GM18861 (cell line): ENCODE results near the gene COL24A1.

Experiments
- ATAC-seq: cut with Tn5 transposase; IDR thresholded peaks from one replicate; pipeline ENCODE4 v1.9.1; 2021; ENCODE audit not compliant: unreplicated experiment

COL24A1 gene

DNA sequence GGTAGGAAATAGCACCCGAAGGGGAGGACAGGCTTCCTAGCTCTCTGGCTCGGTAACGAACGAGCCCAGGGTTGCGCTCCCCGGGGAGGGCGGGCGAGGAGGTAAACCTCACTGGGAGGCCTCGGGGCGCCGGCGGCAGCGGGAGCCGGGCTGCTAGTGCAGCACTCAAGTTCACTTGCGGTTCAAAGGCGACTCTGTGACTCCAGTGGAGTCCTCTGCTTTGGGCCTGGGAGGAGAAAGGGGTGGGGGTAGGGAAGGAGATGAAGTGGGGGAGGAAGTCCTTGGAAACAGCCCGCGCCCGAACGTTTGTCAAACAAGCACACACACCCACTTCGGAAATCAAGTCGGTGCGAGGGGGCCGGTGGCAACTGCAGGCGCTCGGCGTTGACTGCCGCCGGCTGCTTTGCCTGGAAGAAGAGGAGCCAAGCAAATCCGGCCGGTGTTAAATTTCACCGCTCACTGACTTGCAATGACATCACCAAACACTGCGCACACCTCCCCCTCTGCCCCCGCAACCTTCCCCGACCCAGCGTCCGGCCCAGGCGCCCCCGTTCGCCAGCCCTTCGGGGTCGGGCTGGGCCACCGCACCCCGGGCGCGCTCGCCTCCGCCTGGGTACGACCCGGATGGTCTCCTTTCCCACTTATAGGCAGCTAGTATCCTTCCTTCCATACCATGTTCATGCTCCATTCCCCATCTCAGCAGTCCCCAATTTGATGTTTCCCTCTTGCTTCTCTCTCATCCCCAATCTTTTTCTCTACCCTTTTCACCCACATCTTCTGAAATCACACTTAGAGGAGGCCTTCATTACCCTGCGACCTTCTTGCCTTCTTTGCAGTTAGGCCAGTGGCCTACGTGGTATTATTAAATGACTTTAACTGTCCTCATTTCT lies at the start of gene COL24A1:
Gene COL24A1, minus strand, starts transcription at position 207 of the 890 bp plus-strand sequence. CDS start 376 bp downstream, outside the sequence.
- ATAC-seq = no peak

DNA sequence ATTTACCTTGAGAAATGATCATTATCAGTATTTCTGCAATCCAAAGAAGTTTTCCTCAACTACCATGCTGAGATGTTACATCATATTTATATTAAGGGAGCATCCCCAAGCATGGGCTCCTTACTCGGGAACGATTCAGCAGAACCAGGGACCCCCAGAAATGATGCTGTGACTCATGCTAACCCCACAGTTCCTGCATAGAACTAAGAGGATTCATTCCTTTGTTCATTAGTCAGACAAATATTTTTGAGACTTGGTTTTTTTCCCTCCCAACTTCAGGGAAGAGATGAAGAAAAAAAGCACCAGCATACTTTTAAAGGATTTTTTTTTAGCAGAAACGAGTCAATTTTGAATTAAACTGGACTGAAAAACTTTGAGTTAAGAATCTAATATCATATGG lies 49.2 kb upstream of the COL24A1 start:
- ATAC-seq = no peak

DNA sequence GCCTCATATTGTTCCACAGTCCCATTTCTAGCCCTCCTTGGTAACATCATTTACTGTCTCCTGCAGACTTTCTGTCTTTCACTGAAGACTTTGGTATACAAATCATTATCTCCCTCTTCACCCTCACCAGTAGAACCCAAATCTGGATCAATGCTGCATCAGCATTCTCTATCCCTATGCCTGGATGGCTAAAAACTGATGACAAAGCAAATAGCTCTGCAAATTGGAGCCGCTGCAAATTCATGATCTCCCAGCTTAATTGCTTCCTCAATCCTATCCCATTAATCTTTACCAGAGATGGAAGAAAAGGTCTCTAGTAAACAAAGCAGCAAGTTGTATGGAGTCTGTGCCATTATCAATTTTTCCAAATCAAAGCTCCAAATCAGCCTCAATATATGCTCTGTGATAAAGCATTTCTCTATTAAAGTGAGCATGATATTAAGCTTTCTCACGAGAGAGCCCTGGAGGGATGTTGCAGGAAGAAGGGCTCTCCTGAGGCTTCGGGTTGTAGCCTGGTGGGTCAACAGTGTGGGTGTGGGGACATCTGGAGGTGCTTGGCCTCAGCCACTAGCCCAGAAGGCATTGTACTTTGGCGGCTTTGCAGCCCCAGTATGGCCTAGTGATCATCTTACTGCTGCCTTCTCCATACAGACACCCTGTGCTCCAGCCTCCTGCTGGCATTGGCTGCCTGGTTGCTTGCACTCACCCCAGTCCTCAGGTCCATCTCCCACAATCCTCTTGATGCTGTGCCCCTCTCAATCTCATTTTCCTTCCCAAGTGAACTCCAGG lies 46.2 kb upstream of the COL24A1 start:
- ATAC-seq = no peak

DNA sequence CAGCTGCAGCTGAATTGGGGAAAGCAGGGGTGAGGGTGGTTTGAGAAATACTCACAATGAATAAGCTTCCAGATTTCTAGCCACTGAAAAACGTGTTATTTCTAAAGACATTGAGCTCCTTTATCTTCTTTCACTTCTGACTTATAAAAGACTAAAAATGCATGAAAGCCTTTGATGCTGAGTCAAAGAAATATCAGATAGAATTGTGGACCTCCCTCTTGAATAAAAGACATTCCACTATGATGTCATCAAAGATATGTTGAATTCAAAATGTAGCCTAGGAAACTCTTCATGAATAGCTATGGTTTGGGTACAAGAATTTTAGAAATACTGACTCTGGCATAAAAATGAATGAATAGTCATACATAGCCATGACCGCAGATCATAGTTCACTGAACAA lies 44.7 kb upstream of the COL24A1 start:
- ATAC-seq = no peak

DNA sequence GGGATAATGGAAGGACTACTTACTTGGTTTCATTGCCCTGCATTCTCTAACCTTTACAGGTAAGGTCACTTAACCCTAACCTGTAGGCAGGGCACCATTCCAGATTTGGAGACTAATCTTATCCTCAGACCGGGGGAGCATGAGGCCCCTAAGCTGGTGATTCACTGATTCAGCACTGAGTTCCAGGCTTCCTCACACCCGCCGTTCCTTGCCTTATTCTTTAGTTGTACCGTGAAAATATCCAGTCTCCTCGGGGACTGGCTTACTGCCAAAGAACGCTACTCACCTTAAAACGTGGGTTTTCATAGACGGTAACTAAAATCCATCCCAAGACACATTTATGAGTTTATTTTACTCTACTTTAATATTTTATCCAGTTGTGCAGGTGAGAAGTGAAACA lies 44.3 kb upstream of the COL24A1 start:
- ATAC-seq = no peak

- ATAC-seq = no peak
These were observed 40.8 kb upstream of the COL24A1 start for GRCh38 chr1:86197206-86197855.

DNA sequence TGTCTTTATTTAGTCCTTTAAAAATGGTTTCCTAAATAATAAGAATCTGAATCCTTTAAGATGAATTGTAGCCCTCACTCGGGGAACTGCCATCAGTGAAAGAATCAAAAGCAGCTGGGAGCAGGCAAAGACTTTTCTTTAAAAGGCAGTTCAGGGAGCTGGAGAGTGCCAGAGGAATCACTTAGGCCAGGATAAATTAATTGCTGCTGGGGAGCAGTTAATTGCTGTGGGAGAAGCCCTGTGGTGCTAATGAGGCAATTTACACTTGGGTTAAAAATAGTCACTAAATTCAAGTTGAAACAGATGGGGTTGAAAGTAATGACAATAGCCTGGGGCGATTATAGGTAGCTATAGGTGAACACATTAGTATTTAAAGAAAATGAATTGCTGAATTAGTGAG lies 38.7 kb upstream of the COL24A1 start:
- ATAC-seq = no peak

DNA sequence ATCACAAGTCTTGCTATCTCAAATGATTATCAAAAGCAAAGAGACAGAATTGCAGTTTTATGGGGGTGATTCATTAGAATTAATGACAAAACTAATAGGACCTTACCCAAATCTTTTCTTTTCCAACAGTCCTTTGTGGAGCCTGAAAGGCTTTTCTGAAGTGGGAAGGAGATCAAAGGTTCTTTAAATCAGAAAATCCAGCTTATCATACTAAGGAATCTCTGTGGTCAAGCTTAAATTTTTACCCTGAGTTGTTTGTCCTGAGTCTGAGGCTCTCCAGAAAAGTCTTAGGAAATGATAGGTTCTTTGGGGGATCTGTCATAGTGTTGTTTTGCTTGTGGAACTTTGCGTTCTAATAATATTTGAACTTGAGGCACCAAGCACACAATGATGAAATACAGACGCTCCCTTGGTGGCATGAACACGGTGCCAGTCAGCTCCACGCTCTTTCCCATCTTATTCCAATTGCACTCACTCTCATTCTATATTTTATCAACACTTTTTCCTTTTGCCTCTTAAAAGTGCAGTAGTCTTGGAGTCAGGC lies 38.0 kb upstream of the COL24A1 start:
- ATAC-seq = no peak

- ATAC-seq = no peak
These were observed 35.8 kb upstream of the COL24A1 start for GRCh38 chr1:86192417-86192816.

DNA sequence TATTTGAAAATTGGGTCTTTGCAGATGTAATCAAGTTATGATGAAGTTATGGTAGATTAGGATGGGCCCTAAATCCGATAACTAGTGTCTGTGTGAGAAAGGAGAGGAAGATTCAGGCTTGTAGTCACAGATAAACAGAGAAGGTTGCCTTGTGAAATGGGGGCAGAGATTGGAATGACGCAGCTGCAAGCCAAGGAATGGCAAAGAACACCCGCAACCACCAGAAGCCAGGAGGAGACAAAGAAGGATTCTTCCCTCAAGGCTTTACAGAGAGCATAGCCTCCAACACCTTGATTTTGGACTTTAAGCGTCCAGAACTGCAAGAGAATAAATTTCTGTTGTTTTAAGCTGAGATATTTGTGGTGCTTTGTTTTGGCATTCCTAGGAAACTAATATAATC lies 35.4 kb upstream of the COL24A1 start:
- ATAC-seq = no peak

DNA sequence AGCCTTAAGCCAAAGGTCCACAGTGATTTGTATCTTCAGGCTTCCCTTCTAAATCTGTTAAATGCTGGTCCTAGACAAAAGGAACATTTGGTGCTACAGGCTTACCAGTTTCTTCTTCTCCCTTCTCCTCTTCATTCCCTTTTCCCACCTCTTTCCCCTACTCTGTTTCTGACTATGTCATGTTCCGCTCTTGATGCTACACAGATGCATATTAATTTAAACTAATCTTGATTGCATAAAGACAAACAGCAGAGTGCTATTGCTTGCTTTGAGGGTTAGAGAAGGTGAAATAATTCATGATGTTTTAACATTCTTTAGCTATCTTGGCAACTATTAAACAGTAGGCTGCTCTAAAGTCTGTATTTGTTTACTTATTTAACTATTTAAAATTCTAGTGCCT lies 34.3 kb upstream of the COL24A1 start:
- ATAC-seq = no peak

DNA sequence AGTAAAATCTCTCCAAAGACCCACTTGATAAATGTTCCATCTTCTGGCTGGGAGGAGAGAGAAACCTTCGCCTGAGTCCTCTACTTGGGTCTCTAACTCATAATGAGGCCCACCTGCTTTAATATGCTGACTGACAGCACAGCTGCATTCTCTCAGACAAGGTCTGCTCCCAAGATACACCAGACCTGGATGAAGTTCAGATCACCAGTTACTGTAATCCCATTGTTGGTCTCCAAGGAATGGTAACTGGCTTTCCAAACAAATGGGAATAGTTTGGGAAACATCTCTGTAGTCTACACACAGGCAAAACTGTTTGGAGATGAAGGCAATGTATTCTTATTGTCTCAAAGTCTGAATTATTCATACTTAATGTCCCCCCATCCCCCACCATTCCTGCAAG lies 27.9 kb upstream of the COL24A1 start:
- ATAC-seq = no peak

DNA sequence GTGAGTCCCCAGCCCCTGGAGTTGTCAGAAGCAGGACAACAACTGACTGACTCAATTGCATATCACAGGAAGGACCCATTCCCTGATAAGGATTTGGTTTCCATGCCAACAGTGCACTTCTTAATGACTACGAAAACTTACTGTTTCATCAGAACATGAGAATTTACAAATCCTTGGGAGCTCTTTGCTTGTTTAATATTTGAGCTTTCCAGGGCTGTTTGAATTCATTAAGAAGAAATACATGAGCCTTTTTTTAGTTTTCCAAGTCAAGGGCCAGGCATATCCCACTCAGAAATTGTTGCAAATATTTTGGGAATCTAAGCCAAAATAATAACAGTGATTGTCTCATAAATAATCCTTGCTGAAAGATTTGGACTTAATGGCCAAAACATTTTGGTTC lies 27.2 kb upstream of the COL24A1 start:
- no peak for ATAC-seq

- no peak for ATAC-seq
These were observed 19.7 kb upstream of the COL24A1 start for GRCh38 chr1:86176226-86176625.

DNA sequence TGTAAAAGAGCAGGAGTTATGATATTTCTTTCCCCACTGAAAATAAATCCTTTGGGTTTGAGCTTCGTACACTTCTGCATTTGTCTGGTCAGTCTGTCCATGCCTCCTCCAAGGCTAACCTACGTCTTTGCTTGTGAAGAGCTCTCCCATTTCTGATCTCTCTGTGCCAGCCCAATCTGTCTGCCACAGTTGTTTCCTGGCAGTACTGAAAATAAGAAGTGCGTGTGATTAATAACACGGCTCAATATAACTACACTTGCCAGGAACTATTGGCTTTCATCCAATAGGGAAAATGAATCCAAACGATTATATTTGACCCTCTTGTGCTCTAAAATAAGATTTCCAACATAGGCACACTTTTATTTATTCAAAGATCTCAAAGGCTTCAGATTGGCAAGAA lies 19.2 kb upstream of the COL24A1 start:
- ATAC-seq = no peak

DNA sequence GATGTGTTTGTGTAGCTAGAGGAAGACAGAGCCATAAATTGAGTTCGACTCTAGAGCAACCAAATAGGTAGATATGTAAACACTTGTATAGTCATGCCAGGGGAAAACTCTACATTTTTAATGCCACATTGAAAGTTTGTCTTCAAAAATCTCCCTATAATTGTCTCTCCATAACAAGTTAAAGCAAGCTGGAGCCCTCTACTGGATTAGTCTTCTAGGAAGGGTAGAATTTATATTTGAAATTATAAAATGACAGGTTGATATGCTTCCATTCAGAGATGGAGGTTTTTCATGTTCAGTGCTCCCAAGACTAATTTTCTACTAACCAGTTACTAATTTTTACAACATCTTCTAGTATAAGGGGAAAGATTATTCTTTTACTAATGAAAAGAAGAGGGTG lies 13.1 kb upstream of the COL24A1 start:
- ATAC-seq = no peak

DNA sequence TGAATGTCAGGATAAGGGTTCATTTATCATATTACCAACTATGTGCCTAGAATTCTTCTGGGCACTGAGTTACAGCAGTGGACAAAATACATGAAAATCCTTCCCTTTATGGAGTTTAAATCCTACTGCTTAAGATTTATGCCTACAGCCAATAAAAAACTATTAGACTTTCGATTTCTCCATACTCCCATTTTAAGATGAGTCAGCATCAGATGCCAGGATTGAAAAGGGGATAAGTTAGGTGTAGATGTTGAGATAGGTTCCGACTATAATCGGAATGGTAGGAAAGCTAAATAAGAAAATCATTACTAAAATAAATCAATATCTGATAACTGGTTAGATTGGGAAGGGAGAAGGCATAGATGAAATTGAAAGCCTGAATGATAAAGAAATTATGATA lies 3.2 kb upstream of the COL24A1 start:
- ATAC-seq = no peak

DNA sequence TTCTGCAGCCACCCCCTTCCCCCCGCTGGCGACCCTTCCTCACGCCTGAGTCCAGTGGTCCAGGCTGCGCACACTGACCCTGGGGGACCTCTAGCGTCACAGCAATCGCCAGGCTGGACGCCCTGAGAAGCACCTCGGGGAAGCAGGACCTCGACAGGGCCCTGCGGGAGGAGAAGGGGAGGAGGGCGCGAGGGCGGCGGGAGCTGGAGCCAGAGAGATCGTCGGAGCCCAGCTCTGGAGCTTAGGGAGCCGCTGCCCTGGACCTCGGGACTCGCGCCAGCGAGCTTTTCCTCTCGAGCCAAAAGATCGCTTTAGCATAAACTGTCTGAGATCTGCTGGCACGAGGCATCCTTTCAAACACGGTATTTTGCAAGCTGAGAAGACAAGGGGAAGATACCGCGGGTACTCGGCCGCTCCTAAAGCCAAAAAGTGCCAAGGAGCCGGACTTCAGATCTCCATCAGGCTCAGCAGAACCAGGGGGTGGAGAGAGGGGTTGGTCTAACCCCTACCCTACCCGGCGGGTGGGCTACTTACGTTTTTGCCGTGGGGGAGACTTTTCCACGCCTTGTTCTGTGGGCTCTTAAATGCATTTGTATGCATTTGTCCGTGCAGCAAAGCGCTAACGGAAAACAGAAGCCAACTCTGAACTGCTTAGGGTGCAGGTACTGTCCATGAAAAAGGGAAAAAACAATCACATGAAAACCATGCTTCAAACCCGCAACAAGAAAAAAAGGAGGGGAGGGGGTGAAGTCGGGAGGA lies 586 bp downstream of the COL24A1 start:
- no peak for ATAC-seq

GRCh38 chr1:86155051-86155806 lies 1.3 kb downstream of the COL24A1 start:
- no peak for ATAC-seq

DNA sequence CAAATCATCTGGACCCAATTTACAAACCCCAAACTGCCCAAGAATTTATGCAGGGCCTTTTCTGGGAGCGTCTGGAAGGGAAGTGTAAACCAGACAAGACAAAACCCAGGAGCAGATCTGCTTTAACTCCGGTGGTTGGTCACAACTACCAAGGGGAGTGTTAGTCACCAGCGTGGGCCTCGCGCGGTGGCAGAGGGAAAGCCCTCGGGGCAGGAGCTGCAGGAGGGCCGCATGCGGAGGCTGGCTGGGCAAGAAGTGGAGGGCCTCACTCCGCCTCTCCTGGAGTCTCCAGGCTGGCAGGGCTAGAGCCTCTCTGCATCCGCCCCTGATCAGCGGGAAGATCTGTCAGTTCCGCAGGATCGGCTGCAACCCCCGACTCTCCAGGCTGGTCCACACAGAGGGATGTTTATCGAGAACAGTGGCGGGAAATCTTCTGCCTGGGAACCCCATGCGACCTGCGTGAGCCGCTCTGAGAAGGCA lies 2.0 kb downstream of the COL24A1 start:
- no peak for ATAC-seq
